ENCODE data around the gene TCIRG1.
"Not testable (repeated sequence)": the region's sequence is repeated elsewhere in the genome, so short reads cannot be mapped to it uniquely, and the experiment has no call there.

- peak; percentile 20 for TF ChIP-seq CTCF (IDR thresholded peaks at IDR 0.05; ENCODE audit: insufficient read depth, low read length, poor library complexity, severe bottlenecking)
- TF ChIP-seq EZH2phosphoT487 (conservative IDR thresholded peaks at IDR 0.05; ENCODE audit: low read length): not testable (repeated sequence)
Observed at GRCh38 chr11:67993821-67994220, 45.0 kb upstream of the TCIRG1 start.

Measured in SU-DHL-6 (cell line).